Heart right ventricle (tissue), 16 donors: Measurements from ENCODE around the gene RAP1GAP2. TPM values are rescaled to one million over a fixed set of nuclear protein-coding genes. Genes with fewer than 3 reads are reported as not detected.

ENCODE experiments used
- ATAC-seq, 8 donors: fragments of 200-7000 bp; cut with Tn5 transposase; one replicate each; pipeline ENCODE4 v1.9.1; 2020; ENCODE audit warnings: mild to moderate bottlenecking in 8 of 8, moderate library complexity in 8 of 8, moderate number of reproducible peaks in 1 of 8
- DNase-seq, 2 donors: peaks; one replicate each; pipeline ENCODE4 v3.0.0-alpha.2; 2020
- H3K27ac ChIP-seq, 10 donors: fragments of 200-600 bp; sonication (generic) in 2 of 10; one replicate each; pipeline versions ENCODE4 v1.5.0 to v1.8.0; 2020 to 2022; ENCODE audit warnings: mild to moderate bottlenecking in 3 of 10
- H3K27me3 ChIP-seq, 7 donors: fragments of 200-600 bp; one replicate each; pipeline ENCODE4 v1.8.0; 2021 to 2022; ENCODE audit warnings: mild to moderate bottlenecking in 2 of 7
- H3K36me3 ChIP-seq, 9 donors: fragments of 200-600 bp; sonication (generic) in 1 of 9; one replicate each; pipeline versions ENCODE4 v1.5.0 to v1.8.0; 2020 to 2022; ENCODE audit warnings: mild to moderate bottlenecking in 2 of 9
- H3K4me1 ChIP-seq, 9 donors: fragments of 200-600 bp; sonication (generic) in 1 of 9; one replicate each; pipeline versions ENCODE4 v1.5.0 to v1.8.0; 2020 to 2022; ENCODE audit warnings: mild to moderate bottlenecking in 4 of 9
- H3K4me3 ChIP-seq, 10 donors: fragments of 200-600 bp; sonication (generic) in 2 of 10; one replicate each; pipeline versions ENCODE4 v1.5.0 to v1.8.0; 2020 to 2022; ENCODE audit warnings: mild to moderate bottlenecking in 7 of 10, moderate library complexity in 2 of 10
- H3K9me3 ChIP-seq, 11 donors: fragments of 200-600 bp in 10 of 11; sonication (generic) in 2 of 11; one replicate each; pipeline versions ENCODE4 v1.5.0 to v1.8.0; 2013 to 2022; ENCODE audit warnings: mild to moderate bottlenecking in 2 of 11, control low read depth in 1 of 11, moderate library complexity in 1 of 11
- CTCF ChIP-seq, 9 donors: fragments of 200-600 bp; sonication (generic) in 2 of 9; IDR thresholded peaks; one replicate each; pipeline versions ENCODE4 v1.5.0 to v1.8.0; 2021 to 2022; ENCODE audit warnings: antibody characterized with exemption in 9 of 9, mild to moderate bottlenecking in 5 of 9, moderate library complexity in 1 of 9
- WGBS, 2 donors: extraction: QIAGEN DNeasy Blood & Tissue Kit; methylation state at CpG; one replicate each; pipeline ENCODE4 v1.1.7; 2013; ENCODE audit warnings: inconsistent platforms in 1 of 2; 5-methylcytosine and 5-hydroxymethylcytosine counted together
- intact Hi-C, 10 donors: fragments of 100-400 bp; cut with DNase I; formaldehyde crosslinking; loops; one replicate each; pipeline versions ENCODE4 v1.11.1 to v1.14.2; 2022
- polyA plus RNA-seq, 2 donors: library from polyadenylated mRNA; stranded (reverse); fragments of 200-250 nt; gene quantifications; one replicate each; pipeline ENCODE4 v1.2.3, GENCODE V29; 2013
- total RNA-seq, 10 donors: library from RNA; stranded (reverse); fragmentation: NEBNext Ultra II Directional in 3 of 10; extraction: Animal tissue kit (Norgen Biotek cat#: 25700) in 3 of 10; gene quantifications; one replicate each; pipeline versions ENCODE4 v1.2.1 to v1.2.4, GENCODE V29; 2021 to 2023
- donor health status: Arrhythmogenic right ventricular cardiomyopathy.
- donor health status: ischemic (EF 13 %, LVEDD 7.1; RV severe dilation, severe dysfunction).
- donor health status: healthy with polysubstance abuse.
- donor health status: DM: no; HTN: yes; CAD: no.
- donor health status: DM: no; HTN: no; CAD: no.
- donor health status: ischemic (EF 25% LVEDD 6.9; RV normal size, moderate dysfunction).
- donor health status: ischemic (EF 25% LVEDD 5.7; RV mildly dilated, moderate dysfunction).
- donor health status: healthy.
- donor health status: DM: yes; HTN: yes; CAD: no.
- donor health status: Ischemic cardiomyopathy.
- donor health status: ischemic (EF 35%, LVEDD 5.7; RV mildly dilated, moderate dysfunction).
- donor health status: nonischemic (EF 11% LVEDD 7.7; RV severe dilation, severe dysfunction).
- donor health status: DM: yes; HTN: yes; CAD: no.
- donor health status: PGD.
- donor health status: ischemic (EF 29% LVEDD 5.4; RV normal size, mild dysfunction).
- donor health status: nonischemic (EF 23%, LVEDD 6.1; RV moderate dilation, normal function).

The RAP1GAP2 gene
- total and polyA plus RNA-seq, 12 donors: 9.5 to 51.3 (median 34.6) TPM

- DNase-seq: no peak
- Histone ChIP-seq H3K4me1 (peaks cover 0 to 4% (median 4%) of the 10 kb centered on the region in 9 donors), H3K36me3 (no peaks in the 10 kb centered on the region), H3K4me3 (no peak overlapping the region), H3K27ac (no peak overlapping the region), H3K9me3 (no peaks in the 10 kb centered on the region), H3K27me3 (peaks cover 5 to 88% (median 73%) of the 10 kb centered on the region in 7 donors)
- no peak for ATAC-seq
- no peak for TF ChIP-seq CTCF (IDR thresholded peaks at IDR 0.05)
- WGBS, 2 donors: 85 to 91% methylated on average over 2 of the region's 2 CpGs
- intact Hi-C loops: no loop called here
These were observed 45.5 kb upstream of the RAP1GAP2 start for GRCh38 chr17:2750721-2751120.

GRCh38 chr17:2751491-2751890, 44.7 kb upstream of the RAP1GAP2 start:
- H3K36me3 ChIP-seq: no peaks in the 10 kb centered on the region
- DNase-seq: no peak
- intact Hi-C loops: no loop called here
- no peak for ATAC-seq
- no peak overlapping the region for H3K27ac ChIP-seq
- peaks cover 5 to 94% (median 75%) of the 10 kb centered on the region in 7 donors for H3K27me3 ChIP-seq
- no peak overlapping the region for H3K4me3 ChIP-seq
- TF ChIP-seq CTCF (IDR thresholded peaks at IDR 0.05): no peak
- peaks cover 0 to 11% (median 4%) of the 10 kb centered on the region in 9 donors for H3K4me1 ChIP-seq
- WGBS, 2 donors: 63 to 64% methylated on average over 2 of the region's 2 CpGs
- H3K9me3 ChIP-seq: no peaks in the 10 kb centered on the region

GRCh38 chr17:2755891-2756724, 40.1 kb upstream of the RAP1GAP2 start:
- no peak for DNase-seq
- peak in 6 of 8 donors; percentile 29 to 58 (median 42) for ATAC-seq
- H3K4me3 ChIP-seq: peak overlapping the region in 7 of 10 donors; percentile 20 to 38 (median 34)
- no peaks in the 10 kb centered on the region for H3K9me3 ChIP-seq
- H3K36me3 ChIP-seq: no peaks in the 10 kb centered on the region
- H3K27me3 ChIP-seq: peaks cover 5 to 81% (median 71%) of the 10 kb centered on the region in 7 donors
- WGBS, 2 donors: 0 to 2% methylated on average over 40 to 46 of the region's 46 CpGs
- H3K27ac ChIP-seq: no peak overlapping the region
- H3K4me1 ChIP-seq: peaks cover 0 to 11% (median 4%) of the 10 kb centered on the region in 9 donors
- TF ChIP-seq CTCF (IDR thresholded peaks at IDR 0.05): no peak
- intact Hi-C loops: no loop called here

- Histone ChIP-seq H3K36me3 (no peaks in the 10 kb centered on the region), H3K4me1 (peaks cover 0 to 11% (median 4%) of the 10 kb centered on the region in 9 donors), H3K9me3 (no peaks in the 10 kb centered on the region), H3K4me3 (no peak overlapping the region), H3K27ac (no peak overlapping the region), H3K27me3 (peaks cover 5 to 66% (median 59%) of the 10 kb centered on the region in 7 donors)
- WGBS, 2 donors: 70 to 73% methylated on average over 4 of the region's 4 CpGs
- DNase-seq: no peak
- TF ChIP-seq CTCF (IDR thresholded peaks at IDR 0.05): no peak
- ATAC-seq: no peak
- intact Hi-C loops: no loop called here
These were observed 37.4 kb upstream of the RAP1GAP2 start for GRCh38 chr17:2758870-2759269.
